ENCODE results near the gene HIBCH. TPM values are rescaled to one million over a fixed set of nuclear protein-coding genes. Genes with fewer than 3 reads are reported as not detected.
"Not testable (repeated sequence)": the region's sequence is repeated elsewhere in the genome, so short reads cannot be mapped to it uniquely, and the experiment has no call there.

Gene HIBCH
- polyA plus RNA-seq, 2 of the 4 experiments (the other 2 are of a cell fraction) = 21.8 to 26.9 TPM

DNA sequence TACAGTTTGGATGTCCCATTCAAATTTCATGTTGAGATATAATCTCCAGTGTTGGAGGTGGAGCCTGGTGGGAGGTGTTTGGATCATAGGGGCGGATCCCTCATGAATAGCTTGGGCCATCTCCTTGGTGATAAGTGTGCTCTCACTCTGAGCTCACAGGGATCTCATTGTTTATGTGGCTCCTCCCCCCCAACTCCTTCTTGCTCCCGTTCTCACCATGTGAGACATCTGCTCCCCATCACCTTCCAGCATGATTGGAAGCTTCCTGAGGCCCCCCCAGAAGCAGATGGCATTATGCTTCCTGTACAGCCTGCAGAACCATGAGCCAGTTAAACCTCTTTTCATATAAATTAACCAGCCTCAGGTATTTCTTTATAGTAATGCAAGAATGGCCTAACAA lies 20.7 kb upstream of the HIBCH start:
- H3K4me2 ChIP-seq = 0 out of 3 replicates have a peak overlapping the region, but pooled peaks have one; percentile 13
- no peak overlapping the region for H3K27ac ChIP-seq
- FAIRE-seq (no peak), DNase-seq (ENCODE audit: low read depth in 1 of 2, low spot score in 1 of 2) (peak in 1 of 2 experiments; percentile 74), ATAC-seq (peak in 1 of 2 experiments; percentile 48; a peak in 3 of 6 replicates)
- peaks cover 31% of the 10 kb centered on the region for H3K4me1 ChIP-seq
- ChIA-PET CTCF (interaction anchor here (0.7 to 1.0 kb wide), 2 partner anchors 14 to 29 kb away, joined by 3 read pairs; no protein-coding TSS in a partner anchor), POLR2A (no interaction called here)
- no peaks in the 10 kb centered on the region for H3K9me3 ChIP-seq
- 30% methylated on average over 2 of the region's 2 CpGs for WGBS (ENCODE audit: missing lambda C conversion rate)
- H3K4me3 ChIP-seq = no peak overlapping the region
- TF ChIP-seq ZC3H11A (IDR thresholded peaks at IDR 0.05) (no peak), PHF8 (IDR thresholded peaks at IDR 0.05; ENCODE audit: borderline replicate concordance, low read depth) (no peak), MYC (IDR thresholded peaks at IDR 0.05; ENCODE audit: borderline replicate concordance, low read length) (no peak)

GRCh38 chr2:190339394-190339793 lies 19.8 kb upstream of the HIBCH start:
- no peak for TF ChIP-seq HOXB5 (CRISPR knock-in tag; IDR thresholded peaks at IDR 0.05)
- TF ChIP-seq ESRRA (IDR thresholded peaks at IDR 0.05; ENCODE audit: borderline replicate concordance, low read length) = no peak
- no peak for ATAC-seq
- WGBS (ENCODE audit: missing lambda C conversion rate) = 84% methylated on average over 1 of the region's 1 CpG
- CTCF ChIA-PET = no interaction called here
- Histone ChIP-seq H3K4me3 (no peak overlapping the region), H3K27ac (no peak overlapping the region), H3K4me1 (peaks cover 29% of the 10 kb centered on the region), H3K9me3 (no peaks in the 10 kb centered on the region), H3K4me2 (no peak overlapping the region)
- no peak for FAIRE-seq
- no peak for DNase-seq (ENCODE audit: low read depth in 1 of 2, low spot score in 1 of 2)
- POLR2A ChIA-PET = no interaction called here

- no peak for FAIRE-seq
- 85% methylated on average over 1 of the region's 1 CpG for WGBS (ENCODE audit: missing lambda C conversion rate)
- CTCF ChIA-PET = interaction anchor here (0.9 to 1.0 kb wide), 2 partner anchors 18 to 35 kb away, joined by 3 to 4 read pairs; no protein-coding TSS in a partner anchor
- no peak; a peak in 1 of 6 replicates for ATAC-seq
- Histone ChIP-seq H3K4me2 (no peak overlapping the region), H3K27ac (0 out of 6 replicates have a peak overlapping the region, but pooled peaks of 1 of the 2 experiments have one; percentile 20), H3K4me1 (peaks cover 37% of the 10 kb centered on the region), H3K9me3 (no peaks in the 10 kb centered on the region), H3K4me3 (no peak overlapping the region)
- TF ChIP-seq, protein P1, sequence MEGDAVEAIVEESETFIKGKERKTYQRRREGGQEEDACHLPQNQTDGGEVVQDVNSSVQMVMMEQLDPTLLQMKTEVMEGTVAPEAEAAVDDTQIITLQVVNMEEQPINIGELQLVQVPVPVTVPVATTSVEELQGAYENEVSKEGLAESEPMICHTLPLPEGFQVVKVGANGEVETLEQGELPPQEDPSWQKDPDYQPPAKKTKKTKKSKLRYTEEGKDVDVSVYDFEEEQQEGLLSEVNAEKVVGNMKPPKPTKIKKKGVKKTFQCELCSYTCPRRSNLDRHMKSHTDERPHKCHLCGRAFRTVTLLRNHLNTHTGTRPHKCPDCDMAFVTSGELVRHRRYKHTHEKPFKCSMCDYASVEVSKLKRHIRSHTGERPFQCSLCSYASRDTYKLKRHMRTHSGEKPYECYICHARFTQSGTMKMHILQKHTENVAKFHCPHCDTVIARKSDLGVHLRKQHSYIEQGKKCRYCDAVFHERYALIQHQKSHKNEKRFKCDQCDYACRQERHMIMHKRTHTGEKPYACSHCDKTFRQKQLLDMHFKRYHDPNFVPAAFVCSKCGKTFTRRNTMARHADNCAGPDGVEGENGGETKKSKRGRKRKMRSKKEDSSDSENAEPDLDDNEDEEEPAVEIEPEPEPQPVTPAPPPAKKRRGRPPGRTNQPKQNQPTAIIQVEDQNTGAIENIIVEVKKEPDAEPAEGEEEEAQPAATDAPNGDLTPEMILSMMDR (IDR thresholded peaks at IDR 0.05) = peak; percentile 23; the same call in 1 of the 3 replicates
- TF ChIP-seq RAD21 (conservative IDR thresholded peaks at IDR 0.05 in 1 of 2, IDR thresholded peaks at IDR 0.05 in 1 of 2) (peak; percentile 37 to 38; a peak in 4 of 5 replicates), NR3C1 (IDR thresholded peaks at IDR 0.05) (no peak)
- POLR2A ChIA-PET = no interaction called here
- DNase-seq (ENCODE audit: low read depth in 1 of 2, low spot score in 1 of 2) = no peak
These were observed 18.8 kb upstream of the HIBCH start for GRCh38 chr2:190338453-190338852.

GRCh38 chr2:190336420-190336819 lies 16.8 kb upstream of the HIBCH start:
- CTCF ChIA-PET = no interaction called here
- POLR2A ChIA-PET = no interaction called here
- Histone ChIP-seq H3K4me1 (peaks cover 33% of the 10 kb centered on the region), H3K4me3 (no peak overlapping the region), H3K9me3 (no peaks in the 10 kb centered on the region), H3K27ac (0 out of 6 replicates have a peak overlapping the region, but pooled peaks of 1 of the 2 experiments have one; percentile 29), H3K4me2 (no peak overlapping the region)
- TF ChIP-seq, protein P2, sequence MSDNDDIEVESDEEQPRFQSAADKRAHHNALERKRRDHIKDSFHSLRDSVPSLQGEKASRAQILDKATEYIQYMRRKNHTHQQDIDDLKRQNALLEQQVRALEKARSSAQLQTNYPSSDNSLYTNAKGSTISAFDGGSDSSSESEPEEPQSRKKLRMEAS (IDR thresholded peaks at IDR 0.05) = no peak
- TF ChIP-seq KDM1A (IDR thresholded peaks at IDR 0.05; ENCODE audit: low read depth) = peak; percentile 42; the same call in 1 of the 2 replicates
- ATAC-seq (no peak), FAIRE-seq (no peak), DNase-seq (ENCODE audit: low read depth in 1 of 2, low spot score in 1 of 2) (no peak)
- 94% methylated on average over 2 of the region's 2 CpGs for WGBS (ENCODE audit: missing lambda C conversion rate)

DNA sequence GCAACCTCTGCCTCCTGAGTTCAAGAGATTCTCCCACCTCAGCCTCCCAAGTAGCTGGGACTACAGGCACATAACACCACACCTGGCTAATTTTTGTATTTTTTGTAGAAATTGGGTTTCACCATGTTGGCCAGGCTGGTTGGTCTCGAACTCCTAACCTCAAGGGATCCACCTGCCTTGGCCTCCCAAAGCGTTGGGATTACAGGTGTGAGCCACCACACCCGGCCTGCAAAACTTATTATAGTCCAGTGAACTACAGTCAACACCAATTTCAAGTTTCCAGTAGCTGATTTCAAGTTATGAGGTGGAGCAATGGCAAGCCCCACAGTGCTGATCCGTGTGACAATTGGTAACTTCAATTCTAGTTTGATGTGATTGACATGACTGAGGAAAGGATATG lies 16.0 kb upstream of the HIBCH start:
- Histone ChIP-seq H3K4me1 (peaks cover 29% of the 10 kb centered on the region), H3K4me2 (peak overlapping the region; percentile 85), H3K27ac (peak overlapping the region; percentile 66 to 82; a peak in 5 of 6 replicates)
- H3K4me3 ChIP-seq; ATAC-seq; CTCF ChIA-PET; DNase-seq (ENCODE audit: low read depth in 1 of 2, low spot score in 1 of 2); FAIRE-seq; POLR2A ChIA-PET; H3K9me3 ChIP-seq: not testable (repeated sequence)
- WGBS (ENCODE audit: missing lambda C conversion rate) = 95% methylated on average over 4 of the region's 4 CpGs

DNA sequence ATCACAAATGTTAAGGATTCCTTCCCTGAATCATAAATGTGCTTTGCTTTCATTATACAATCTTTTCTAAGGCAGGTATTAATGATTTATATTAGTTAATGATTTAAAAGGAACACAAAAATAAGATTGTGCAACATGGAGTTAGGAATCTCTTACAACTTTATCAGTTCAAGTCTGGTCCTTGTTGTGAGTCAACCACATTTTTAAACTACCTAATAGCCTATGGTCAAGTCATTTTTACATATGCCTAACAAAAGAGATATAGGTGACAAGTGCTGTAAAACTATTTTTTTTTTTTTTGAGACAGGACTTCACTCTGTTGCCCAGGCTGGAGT lies 15.6 kb upstream of the HIBCH start:
- ChIA-PET POLR2A (no interaction called here), CTCF (no interaction called here)
- DNase-seq (ENCODE audit: low read depth in 1 of 2, low spot score in 1 of 2) (peak in 1 of 2 experiments; percentile 37), FAIRE-seq (peak; percentile 7), ATAC-seq (peak in 1 of 2 experiments; percentile 26; a peak in 2 of 6 replicates)
- H3K27ac ChIP-seq = peak overlapping the region; percentile 66 to 82
- H3K4me1 ChIP-seq = peaks cover 25% of the 10 kb centered on the region
- H3K9me3 ChIP-seq = no peaks in the 10 kb centered on the region
- H3K4me3 ChIP-seq = peak overlapping the region; percentile 24; the same call in 2 of the 3 replicates
- no peak for TF ChIP-seq TP53 (CRISPR knock-in tag; IDR thresholded peaks at IDR 0.05)
- TF ChIP-seq CEBPB (IDR thresholded peaks at IDR 0.05) = peak; percentile 76 to 81; a peak in 3 of 4 replicates
- peak overlapping the region; percentile 85 for H3K4me2 ChIP-seq

Data from A549 (cell line).